HG03159 (cell line): Measurements from ENCODE around the gene CALHM5.
"Not testable (repeated sequence)": the region's sequence is repeated elsewhere in the genome, so short reads cannot be mapped to it uniquely, and the experiment has no call there.

ENCODE experiments used
- ATAC-seq: cut with Tn5 transposase; IDR thresholded peaks from one replicate; pipeline ENCODE4 v1.9.1; 2021; ENCODE audit warnings: mild to moderate bottlenecking, moderate library complexity; ENCODE audit not compliant: unreplicated experiment

Gene CALHM5, protein sequence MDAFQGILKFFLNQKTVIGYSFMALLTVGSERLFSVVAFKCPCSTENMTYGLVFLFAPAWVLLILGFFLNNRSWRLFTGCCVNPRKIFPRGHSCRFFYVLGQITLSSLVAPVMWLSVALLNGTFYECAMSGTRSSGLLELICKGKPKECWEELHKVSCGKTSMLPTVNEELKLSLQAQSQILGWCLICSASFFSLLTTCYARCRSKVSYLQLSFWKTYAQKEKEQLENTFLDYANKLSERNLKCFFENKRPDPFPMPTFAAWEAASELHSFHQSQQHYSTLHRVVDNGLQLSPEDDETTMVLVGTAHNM

DNA sequence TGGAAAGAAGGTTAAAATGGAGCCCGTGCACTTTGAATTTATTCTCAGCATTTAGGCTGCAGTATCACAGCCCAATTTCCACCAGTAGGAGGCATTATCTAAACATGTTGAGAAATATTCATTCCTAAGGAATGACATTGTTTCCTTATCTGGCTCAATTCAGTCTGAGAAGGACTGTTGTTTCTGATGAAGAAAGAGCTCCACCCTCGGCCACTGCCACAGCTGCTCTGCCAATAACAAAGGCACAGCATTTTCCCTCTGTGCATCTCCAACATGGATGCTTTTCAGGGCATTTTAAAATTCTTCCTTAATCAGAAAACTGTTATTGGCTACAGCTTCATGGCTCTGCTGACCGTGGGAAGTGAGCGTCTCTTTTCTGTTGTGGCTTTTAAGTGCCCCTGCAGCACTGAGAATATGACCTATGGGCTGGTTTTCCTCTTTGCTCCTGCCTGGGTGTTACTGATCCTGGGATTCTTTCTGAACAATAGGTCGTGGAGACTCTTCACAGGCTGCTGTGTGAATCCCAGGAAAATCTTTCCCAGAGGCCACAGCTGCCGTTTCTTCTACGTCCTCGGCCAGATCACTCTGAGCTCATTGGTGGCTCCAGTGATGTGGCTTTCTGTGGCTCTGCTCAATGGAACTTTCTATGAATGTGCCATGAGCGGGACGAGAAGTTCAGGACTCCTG is at the start of gene CALHM5:
TSS of gene CALHM5 (plus strand) at position 216 of the 687 bp plus-strand sequence. CDS start at position 274, 58 bp downstream.
- no peak for ATAC-seq

DNA sequence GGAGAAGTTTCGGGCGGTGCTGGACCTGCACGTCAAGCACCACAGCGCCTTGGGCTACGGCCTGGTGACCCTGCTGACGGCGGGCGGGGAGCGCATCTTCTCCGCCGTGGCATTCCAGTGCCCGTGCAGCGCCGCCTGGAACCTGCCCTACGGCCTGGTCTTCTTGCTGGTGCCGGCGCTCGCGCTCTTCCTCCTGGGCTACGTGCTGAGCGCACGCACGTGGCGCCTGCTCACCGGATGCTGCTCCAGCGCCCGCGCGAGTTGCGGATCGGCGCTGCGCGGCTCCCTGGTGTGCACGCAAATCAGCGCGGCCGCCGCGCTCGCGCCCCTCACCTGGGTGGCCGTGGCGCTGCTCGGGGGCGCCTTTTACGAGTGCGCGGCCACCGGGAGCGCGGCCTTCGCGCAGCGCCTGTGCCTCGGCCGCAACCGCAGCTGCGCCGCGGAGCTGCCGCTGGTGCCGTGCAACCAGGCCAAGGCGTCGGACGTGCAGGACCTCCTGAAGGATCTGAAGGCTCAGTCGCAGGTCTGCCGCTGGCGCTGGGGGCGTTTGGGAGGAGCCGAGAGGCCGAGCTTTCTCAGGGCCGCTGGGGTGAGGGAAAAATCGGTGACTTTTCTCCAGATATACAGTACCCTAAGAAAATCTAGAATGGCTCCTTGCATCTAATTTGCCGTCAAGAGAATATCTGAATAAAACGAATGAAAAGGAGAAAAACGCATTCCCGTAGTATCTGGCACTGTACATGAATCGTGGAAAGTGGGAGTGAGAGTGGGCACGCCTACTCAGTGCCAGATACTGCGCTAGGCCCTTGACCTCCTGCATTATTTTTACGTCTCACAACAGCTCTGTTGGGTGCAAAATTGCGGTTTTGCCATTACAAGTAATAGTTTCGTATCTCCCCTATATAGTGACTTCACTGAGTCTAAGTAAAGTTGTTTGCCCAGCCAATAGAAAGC is 49.2 kb upstream of the CALHM5 start:
- ATAC-seq: peak; percentile 72

DNA sequence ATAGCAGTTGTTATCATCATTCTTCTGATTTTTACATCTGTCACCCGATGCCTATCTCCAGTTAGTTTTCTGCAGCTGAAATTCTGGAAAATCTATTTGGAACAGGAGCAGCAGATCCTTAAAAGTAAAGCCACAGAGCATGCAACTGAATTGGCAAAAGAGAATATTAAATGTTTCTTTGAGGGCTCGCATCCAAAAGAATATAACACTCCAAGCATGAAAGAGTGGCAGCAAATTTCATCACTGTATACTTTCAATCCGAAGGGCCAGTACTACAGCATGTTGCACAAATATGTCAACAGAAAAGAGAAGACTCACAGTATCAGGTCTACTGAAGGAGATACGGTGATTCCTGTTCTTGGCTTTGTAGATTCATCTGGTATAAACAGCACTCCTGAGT is 48.1 kb upstream of the CALHM5 start:
- ATAC-seq: no peak

DNA sequence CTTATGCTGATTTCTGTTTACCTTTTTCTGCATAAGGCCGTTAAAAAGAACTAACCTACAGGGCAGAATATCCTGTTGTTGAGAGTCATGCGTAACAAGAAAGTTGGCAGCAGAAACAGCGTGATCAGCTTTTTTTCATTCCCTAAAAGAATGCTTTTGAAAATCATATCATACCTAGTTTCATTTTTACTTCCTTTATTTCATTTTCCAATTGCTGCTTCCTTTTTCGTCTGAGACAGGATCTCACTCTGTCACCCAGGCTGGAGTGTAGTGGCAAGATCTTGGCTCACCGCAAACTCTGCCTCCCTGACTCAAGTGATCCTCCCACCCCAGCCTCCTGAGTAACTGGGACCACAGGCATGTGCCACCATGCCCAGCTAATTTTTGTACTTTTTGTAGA is 46.2 kb upstream of the CALHM5 start:
- no peak for ATAC-seq

DNA sequence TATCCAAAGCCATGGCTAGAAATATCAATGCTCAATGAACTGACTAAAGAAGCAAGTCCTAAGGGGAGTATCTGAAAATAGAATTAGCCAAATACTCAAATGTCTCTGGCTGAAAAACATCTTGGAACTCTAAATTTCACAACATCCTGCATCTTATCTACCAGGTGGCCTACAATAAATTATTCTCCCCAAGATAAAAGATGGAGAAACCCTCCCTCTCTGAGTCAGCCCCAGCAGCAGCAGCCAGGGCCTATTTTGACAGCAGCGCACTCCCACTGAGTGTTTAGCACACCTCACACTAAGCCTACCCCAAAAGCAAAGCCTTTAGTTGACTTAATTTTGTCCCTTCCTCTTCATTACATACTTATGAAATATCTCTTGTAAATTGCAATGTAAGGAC is 44.3 kb upstream of the CALHM5 start:
- no peak for ATAC-seq

DNA sequence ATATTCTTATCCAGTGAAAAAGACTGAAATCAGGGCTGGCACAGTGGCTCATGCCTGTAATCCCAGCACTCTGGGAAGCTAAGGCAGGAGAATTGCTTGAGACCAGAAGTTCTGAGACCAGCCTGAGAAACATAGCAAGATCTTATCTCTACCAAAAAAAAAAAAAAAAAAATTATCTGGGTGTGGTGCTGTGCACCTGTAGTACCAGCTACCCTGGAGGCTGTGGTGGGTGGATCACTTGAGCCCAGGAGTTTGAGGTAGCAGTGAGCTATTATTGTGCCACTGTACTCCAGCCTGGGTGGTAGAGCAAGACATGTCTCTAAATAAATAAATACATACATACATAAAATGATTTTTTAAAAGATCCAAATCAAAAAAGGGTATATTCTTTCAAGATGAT is 43.9 kb upstream of the CALHM5 start:
- ATAC-seq: no peak

DNA sequence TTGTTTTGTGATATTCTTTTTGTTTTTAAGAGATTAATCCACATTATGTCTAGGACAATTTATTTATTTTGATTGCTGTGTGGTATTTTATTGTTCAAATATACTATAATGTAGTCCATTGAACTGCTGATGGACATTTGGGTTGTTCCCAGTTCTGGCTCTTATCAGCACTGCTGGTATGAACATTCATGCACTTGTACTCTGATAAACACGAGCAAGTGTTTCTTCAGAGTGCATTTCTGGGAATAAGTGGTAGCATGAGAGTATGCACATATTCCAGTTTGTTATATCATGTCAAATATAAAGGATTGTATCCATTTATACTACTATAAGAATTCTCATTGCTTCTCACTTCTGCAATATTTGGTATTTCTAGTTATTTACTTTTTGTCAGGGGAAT is 43.1 kb upstream of the CALHM5 start:
- no peak for ATAC-seq

DNA sequence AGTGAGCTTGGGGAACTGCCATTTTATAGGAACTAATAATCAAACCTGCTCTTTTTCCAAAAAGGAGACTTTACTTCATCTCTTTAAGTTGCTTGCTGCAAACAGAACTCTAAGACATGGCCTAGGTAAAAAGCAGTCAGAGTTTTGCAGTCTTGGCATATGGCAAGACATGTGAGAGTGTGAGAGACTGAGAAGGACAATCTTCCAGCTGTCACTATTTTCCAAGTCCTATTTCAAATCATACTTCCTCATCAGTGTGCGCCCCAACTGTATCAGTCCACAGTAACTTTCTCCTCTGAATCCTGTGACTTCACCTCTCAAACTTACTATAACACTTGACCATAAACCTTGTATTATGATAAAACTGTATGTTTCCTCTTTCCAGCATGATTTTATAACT is 39.9 kb upstream of the CALHM5 start:
- no peak for ATAC-seq

DNA sequence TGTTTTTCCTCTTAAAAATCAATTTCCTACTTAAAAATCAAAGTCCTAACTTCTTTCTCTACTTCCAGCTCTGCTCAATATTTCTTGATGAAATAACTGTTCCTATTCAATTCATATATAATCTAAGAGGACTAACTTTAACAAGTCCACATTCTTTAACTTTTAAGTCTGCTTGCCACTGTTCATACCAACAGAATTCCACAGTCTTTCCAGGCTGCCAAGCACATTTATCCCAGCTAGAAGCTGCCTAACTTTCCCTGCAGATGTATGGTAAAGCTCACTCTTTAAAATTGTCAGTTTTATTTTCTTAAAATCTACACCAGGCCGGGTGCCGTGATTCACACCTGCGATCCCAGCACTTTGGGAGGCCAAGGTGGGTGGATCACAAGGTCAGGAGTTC is 38.7 kb upstream of the CALHM5 start:
- no peak for ATAC-seq

DNA sequence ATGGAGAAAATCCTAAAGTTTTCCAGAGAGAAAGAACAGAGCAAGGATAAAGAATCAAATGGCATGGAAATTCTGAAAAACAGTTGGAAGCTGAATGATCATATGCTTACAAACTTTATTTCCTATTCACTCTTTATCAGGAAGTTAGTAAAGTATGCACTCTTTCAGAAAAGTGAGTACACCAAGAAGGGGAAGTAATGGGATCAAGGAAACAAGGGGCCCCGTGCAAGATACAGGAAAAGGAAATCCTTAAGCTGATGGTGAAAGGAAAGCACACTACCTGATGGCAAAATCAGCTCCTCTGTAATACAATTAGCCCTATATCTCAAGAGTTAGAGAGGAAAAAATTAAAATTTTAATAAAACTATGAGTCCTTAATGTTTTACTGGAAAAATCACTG is 36.3 kb upstream of the CALHM5 start:
- ATAC-seq: no peak

DNA sequence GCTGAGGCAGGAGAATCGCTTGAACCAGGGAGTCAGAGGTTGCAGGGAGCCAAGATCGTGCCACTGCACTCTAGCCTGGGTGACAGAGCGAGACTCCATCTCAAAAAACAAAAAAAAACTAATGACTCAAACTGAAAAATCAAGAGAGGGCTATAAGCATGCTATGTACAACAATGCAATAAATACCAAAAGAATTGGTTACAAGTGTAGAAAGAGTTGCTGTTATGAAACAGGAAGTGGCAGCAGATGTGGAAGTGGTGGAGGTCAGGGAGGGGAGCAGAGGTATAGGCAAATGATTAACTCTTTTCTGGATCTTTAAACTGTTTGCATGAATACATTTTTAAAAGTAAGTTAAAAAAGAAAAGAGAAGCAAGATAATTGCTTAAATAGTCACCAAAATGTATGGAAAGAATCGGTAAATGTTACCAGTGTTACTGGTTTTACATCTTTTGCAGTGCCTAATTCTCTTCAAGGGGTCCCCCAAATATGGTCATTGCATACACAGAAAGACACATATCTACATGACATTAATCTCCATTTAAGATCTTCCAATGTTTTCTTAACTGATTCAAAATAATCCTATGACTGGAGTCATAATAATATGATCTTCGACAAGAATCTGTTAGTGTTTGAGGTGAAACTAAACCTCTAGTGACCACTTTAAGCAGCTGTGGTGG is 35.3 kb upstream of the CALHM5 start:
- ATAC-seq: peak; percentile 100

DNA sequence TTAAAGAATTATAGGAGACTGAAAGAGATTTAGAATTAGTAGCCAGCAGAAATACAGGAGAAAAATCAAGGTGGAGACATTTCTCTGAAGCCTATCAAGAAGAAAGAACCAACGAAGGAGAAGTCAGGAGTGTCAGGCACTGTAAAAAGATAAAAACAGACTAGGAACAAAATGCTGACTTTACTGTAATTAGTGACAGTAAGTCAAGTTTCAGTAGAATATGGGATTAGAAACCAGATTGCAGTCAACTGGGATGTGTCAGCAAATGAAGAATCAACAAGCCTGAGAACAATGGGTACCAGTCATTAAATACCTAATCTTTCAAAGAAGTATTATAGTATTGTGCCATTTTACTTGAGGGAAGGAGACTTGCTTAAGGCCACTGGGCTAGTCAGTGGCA is 28.7 kb upstream of the CALHM5 start:
- no peak for ATAC-seq

DNA sequence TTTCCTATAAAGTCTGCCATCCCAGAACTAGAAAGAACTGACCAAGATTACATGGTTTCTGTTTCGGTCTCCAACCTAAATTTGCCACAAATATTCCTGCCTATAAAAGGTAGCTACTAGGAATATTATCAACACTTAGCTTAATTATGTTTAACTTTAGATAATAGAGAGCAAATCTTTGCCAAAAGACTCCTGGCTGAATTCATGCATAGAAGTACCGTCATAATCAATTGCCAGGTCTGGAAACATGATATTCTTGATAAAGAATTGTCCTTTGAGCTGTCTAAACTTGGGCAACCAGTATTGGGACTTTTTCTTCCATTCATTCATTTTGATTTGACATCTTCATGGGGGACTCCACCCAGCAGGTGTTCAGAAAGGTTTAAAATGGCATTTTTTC is 27.8 kb upstream of the CALHM5 start:
- no peak for ATAC-seq

DNA sequence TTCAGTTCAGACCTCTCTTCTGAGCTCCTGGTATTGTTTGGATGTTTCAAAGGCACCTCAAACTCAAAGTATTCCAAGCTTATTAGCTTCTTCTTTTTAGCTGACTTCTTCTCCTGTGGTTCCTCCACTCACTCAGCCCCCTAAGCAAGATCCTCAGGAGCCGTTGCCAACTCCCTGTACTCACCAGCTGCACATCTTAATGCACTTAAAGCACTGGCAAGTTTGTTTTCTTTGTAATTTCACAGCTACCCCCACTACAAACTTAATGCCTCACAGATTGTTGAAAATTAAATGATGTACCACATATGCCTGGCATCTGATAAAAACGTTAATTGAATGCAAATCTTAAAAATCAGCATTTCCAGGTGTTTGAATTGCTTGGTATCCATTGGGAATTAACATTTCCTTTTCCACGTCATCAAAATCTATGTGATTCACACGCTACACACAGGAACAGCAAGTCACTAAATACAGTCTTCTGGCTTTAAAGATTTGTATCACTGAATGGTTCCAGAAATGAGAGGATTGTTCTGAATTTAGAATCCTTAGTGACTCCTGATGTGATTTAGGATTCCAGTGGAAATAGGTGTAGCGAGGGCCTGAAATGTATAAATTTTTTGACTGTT is 25.8 kb upstream of the CALHM5 start:
- no peak for ATAC-seq

DNA sequence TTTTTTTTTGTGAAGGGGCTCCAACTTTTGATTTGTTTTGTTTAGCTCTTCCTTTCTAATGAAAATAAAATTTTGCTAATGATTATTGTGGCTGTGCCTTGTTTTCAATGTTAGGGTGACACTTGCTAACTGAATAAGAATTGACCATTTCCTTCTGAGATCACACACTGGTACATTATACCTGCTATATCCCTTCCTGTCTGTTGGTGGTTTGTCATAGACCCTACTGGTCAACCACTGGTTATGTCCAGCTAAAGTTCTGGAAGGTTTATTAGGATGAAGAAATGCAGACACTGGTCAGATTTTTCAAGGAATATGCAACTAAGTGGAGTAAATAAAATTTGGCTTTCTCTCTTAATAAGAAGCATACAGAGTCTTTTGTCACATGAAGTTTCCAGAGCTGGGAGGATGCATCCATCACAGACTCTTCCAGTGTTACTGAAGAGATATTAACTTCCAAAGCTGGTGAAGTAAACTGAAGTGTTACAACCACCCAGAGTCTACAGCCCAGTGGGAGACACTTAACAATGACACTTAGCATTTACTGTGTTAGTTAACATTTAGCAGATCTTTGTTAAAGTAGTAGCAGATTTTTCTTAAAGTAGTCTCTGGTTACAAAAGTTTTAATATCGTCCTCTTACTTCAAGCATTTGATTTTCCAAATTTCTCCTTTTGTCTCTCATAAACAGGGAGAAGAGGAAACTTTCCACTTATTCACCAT is 19.7 kb upstream of the CALHM5 start:
- no peak for ATAC-seq

DNA sequence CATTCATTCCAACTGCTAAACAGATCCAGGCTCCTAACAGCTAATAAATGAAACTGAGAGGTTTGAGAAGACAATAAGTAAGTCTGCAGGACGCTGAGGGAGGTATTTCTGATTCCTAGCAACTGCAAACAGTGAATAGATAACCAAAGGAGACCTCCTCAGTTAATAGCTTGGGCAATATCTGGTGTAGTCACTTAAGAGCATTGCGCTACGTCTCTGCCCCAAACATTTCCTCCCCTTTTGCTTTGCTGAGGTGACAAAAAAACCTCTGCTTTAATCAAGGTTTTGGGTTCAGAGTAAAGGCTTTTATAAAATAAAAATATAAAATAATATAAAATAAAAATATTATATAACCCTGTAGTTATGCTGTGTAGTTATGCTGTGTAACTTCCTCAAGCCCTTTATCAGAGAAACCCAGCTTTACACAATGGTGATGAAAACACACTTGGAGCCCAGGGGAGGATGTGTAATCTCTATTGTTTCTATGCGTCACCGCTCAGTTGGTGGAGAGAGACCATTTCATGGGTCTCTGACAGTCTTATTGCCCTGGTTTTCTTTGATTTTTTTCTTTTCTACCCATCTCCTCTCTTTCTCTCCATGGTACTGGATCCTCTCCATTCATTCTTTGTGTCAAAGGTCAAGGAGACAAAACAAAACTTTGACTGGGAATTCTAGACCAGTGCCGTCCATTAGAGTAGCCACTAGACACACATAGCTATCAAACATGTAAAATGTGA is 18.9 kb upstream of the CALHM5 start:
- ATAC-seq: no peak

DNA sequence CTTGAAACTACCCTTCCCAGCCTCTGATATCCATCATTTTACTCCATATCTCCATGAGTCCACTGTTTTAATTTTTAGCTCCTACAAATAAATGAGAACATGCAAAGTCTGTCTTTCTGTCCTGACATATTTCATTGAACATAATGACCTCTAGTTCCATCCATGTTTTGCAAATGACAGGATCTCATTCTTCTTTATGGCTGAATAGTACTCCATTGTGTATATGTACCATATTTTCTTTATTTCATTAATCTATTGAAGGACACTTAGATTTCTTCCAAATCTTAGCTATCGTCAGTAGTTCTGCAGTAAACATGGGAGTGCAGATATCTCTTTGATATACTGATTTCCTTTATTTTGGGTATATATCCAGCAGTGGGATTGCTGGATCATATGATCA is 16.3 kb upstream of the CALHM5 start:
- ATAC-seq: not testable (repeated sequence)

DNA sequence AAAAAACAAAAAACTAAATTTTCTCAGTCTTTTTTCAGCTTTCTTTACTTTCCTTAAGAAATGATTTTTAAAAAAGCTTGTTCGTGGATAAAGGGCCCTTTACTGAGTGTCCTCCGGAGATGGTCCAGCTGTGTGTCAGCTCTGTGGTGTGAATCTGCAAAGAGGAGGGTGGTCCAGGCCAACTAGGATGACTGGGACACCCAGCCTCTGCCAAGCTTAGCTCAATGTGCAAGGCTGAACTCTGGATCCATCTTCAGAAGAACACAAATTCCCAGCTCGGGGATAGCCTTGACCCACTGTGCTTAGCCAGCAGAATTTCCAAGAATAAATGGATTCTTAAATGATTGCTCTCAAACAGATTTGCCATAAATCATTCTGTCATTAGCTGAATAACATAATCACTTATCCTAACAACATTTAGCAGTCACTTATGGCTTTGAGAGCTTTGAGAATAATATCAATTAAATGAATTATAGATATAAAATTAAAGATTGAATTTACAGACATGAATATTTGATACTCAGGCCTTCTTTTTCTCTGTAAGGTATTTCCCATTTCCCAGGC is 14.2 kb upstream of the CALHM5 start:
- no peak for ATAC-seq

DNA sequence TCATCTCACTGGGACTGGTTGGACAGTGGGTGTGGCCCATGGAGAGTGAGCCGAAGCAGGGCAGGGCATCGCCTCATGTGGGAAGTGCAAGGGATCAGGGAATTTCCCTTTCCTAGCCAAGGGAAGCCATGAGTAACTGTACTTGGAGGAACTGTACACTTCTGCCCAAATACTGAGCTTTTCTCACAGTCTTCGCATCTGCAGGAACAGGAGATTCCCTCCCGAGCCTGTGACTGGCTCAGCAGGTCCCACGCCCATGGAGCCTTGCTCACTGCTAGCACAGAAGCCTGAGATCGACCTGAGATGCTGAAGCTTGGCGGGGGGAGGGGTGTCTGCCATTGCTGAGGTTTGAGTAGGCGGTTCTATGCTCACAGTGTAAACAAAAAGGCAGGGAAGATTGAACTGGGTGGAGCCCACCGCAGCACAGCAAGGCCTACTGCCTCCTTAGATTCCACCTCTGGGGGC is 10.4 kb upstream of the CALHM5 start:
- ATAC-seq: no peak
